GM18858 (cell line): ENCODE results near the gene DSPP.

ENCODE experiments used
- ATAC-seq: cut with Tn5 transposase; IDR thresholded peaks from one replicate; pipeline ENCODE4 v1.9.1; 2021; ENCODE audit not compliant: unreplicated experiment

The DSPP gene

DNA sequence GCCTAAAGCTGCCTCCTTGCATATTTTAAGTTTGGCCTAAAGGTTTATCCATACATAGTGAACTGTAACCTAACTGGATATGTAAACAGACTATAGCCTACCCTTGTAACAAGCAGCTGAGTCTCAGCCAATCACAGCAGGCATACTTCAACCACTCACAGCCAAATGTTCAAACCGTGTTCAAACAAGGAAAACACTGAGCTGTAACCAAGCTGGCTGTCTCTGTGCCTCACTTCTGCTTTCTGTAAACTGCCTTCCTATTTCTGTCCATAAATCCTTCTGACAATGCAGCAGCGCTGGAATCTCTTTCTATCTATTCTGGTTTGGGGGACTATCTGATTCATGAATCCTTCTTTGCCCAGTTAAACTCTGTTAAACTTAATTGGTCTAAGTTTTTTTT lies 16.4 kb downstream of the DSPP start:
- peak; percentile 77 for ATAC-seq

DNA sequence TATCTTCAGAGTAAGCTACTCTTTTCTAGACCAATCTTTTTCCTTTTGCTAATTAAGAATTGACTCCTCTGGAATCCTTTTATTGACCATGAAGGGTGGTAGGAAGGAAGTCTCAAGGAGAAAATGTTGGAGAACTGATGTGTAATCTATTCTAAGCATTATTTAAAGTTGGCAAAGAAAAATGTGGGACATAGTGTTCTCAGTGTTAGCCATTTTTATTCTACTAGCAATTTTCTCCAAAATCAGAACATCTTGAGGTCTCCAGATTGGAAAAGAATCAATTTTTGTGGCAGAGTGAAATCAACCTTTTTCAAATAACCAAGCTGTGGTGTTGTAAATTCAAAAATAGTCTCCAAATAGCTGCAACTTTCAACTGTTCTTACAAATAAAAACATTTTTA lies 23.3 kb downstream of the DSPP start:
- ATAC-seq, result no peak

DNA sequence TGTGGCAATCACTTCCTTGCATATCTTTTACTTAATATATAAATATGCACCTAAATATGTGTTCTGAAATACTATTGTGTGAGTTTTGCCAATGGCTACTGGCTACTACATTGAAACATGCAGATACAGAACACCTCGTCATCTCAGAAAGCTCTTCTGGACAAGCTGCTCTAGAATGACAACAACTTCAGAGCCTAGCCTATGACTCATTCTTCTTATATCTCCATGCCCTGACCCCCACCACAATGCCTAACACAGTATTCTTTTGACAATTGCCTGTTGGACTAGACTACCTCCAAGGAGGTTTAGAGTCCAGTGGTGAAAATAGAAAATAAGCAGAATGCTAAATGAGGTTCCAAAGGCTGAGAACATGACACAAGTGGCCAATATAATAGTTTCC lies 24.1 kb downstream of the DSPP start:
- ATAC-seq, result no peak

DNA sequence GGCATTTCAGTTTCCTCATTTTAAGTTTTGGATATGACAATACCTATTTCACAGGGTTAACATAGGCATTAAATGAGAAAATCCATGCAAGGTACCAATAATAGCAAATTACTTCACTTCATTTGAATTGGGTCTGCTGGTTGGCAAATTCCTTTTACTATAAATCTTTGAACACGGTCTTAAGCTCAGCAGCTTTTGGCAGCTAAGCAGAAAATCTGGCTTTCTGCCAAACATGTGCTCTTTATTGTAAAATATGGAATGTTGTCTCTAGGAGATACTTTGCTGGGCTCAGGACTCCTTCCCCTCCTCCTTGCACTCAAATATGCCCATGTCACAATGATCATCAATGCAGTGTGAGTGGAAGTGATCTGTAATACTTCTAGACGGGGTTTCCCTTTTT lies 24.9 kb downstream of the DSPP start:
- no peak for ATAC-seq

DNA sequence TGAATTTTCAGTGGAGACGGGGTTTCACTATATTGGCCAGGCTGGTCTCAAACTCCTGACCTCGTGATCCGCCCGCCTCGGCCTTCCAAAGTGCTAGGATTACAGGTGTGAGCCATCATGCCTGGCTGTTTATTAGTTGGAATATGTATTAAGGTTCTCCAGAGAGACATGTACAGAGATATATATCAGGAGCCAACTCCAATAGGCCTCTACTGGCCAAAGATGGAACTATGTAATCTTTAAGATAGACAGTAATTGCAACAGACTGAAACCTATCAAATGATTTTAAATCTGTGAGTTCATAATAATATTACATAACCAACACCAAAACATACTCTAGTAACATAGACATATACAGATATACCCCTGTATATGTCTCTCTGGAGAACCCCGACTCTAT lies 36.0 kb downstream of the DSPP start:
- no peak for ATAC-seq

DNA sequence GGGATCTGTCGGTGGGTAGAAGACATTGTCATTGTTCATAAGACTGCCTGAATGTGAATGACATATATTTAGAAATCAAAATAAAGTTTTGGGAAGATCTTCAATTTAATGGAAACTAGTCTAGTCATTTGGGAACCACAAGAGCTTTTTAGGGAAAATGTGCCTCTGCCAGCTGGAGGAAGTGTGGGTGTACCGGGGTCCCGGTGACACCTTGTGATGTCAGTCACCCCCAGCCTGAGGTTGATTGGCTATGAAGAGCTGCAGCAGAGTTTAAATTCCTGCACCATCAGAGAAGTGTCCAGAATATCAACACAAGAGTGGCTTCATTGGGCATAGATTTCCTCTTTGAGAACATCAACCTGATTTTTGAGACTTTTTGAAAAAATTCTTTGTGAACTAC lies 41.7 kb downstream of the DSPP start, which contains the start of gene DMP1:
Gene DMP1, plus strand, starts transcription at position 301 of the 400 bp plus-strand sequence. CDS start 6,213 bp downstream, outside the sequence.
- ATAC-seq, result no peak

DNA sequence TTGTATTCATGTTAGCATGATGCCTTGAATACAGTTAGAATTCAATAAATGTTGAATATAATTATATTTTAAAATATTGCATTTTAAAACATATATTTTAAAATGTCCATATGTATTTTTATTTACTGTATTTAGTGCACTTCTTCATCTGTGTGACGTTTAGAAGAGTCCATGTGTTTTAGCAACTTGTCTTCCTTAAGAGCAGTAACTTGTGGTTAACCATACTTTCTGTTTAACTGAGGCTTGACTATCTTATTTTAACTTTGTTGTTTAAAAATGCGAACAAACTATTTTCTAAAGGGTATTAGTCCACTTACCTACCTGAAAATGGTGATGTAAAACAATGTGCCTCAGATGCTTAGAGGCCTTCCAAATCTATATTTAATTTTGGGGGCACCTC lies 42.6 kb downstream of the DSPP start:
- no peak for ATAC-seq

DNA sequence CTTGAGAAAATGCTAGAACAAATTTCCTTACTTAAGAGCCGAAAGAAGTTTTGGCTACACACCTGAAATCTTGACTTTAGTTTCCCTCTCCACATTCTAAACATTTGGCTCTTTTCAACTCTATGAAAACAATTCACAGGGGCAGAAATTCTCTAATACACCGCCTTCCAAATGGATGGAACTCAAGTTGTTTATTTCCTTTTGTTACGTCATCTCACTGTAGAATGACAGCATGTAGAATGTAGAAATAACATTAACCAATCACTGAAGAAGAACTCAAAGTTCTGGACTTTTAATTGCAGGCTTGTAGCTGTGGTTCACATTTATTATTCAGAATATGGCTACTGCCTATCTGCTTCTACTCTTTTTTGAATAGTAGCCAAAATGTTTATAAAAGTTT lies 43.6 kb downstream of the DSPP start:
- ATAC-seq, result no peak

DNA sequence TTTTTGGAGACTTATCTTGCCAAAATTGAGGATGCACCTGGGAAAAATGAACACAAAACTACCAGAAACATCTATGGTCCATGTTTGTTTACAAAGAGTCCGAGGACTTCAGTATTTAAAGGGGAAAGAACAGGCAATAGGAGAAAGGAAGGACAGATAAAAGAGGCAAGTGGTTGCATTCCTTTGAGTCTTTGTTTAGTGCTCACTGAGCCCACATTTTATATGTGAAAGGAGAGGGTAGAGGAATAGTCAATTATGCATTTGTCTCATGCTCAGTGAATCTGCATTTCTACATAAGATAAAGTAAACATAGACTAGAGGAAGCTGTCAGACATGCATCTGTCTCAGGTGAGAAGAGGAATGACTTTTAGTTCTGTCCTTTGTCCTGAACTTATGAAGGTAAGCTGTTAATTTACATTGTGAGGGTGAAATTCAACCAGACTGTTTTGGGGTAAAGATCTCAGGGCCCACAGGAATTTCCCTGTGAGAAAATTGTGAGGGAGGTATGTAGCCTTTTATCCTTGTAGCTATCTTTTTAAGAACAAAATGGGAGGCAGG lies 46.2 kb downstream of the DSPP start:
- ATAC-seq, result no peak

DNA sequence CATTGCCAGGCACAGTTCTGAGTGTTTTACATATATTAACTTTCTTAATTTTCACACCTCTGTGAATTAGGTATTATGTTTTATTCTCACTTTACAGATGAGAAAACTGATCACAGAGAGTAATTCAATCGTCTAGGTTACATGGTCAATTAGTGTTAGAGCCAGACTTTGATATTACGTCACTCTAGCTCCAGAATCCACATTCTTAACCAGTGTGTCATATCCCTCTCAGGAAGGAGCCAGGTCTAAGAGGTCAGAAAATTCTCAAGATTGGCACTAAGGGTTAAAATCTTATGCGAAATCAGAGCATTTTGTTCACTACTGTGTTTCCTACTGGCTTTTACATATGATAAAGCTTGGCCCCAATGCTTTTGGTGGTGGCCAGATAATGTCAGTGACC lies 49.2 kb downstream of the DSPP start:
- ATAC-seq, result no peak

DNA sequence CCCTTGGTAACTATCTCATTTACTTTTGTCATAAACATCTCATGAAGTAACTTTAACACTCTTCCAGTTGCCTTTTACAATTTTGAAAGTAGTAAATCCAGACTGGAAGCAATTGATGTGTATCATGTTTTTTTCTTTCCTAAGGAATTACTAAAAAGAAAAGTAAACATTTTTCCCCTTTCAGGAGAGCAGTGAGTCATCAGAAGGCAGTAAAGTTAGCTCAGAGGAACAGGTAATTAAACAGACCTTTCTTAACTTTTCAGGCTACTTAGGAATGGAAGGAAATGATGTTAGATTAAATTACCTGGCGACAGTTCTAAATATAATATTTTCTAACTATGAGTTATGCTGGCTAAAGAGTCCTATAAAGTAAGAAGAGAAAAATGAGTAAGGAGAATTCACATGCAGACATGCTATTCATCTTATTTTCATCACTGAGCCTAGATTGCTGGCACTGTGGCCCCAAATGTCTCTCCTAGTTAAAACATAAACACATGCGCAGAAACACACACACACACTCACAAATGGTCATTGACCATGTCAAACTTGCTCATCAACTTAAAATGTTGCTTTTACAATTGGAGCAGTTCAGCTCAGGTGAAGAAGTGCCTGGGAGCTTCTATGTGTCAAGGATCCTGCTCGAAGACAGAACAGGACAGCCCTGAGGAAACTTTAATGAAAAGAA lies 51.1 kb downstream of the DSPP start:
- ATAC-seq, result no peak

DNA sequence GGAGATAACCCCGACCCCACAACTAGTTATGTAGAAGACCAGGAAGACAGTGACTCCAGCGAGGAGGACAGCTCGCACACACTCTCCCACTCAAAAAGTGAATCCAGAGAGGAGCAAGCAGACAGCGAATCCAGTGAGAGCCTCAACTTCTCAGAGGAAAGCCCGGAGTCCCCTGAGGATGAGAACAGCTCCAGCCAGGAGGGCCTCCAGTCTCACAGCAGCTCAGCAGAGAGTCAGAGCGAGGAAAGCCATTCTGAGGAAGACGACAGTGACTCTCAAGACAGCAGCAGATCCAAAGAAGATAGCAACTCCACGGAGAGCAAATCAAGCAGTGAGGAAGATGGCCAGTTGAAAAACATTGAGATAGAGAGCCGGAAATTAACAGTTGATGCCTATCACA lies 54.5 kb downstream of the DSPP start:
- ATAC-seq, result no peak
